ENCODE measurements around the gene RNF215. TPM values are rescaled to one million over a fixed set of nuclear protein-coding genes. Genes with fewer than 3 reads are reported as not detected.

Gene RNF215
- total and polyA plus RNA-seq, 10 of the 15 experiments (the other 5 are each of a cell fraction or from before 2014, with no cell fraction given): 0.31 to 7.6 (median 3.0) TPM; not detected in 1

GRCh38 chr22:30381264-30381663 lies 5.9 kb downstream of the RNF215 start:
- ChIA-PET SMC1A (ENCODE audit: uncharacterized antibody, unreplicated experiment) (interaction anchor here (14.7 kb wide), 1 partner anchor 93 kb away, joined by 201 read pairs; the partner anchor contains the start of gene CASTOR1), RAD21 (ENCODE audit: unreplicated experiment) (interaction anchor here (3.3 kb wide), 1 partner anchor 94 kb away, joined by 14 read pairs; no protein-coding TSS in a partner anchor), POLR2A (no interaction called here), CTCF (interaction anchor here (0.8 to 14.9 kb wide), 3 partner anchors 94 to 118 kb away, joined by 3 to 436 read pairs (median 8); partner anchors contain the start of gene CASTOR1)
- TF ChIP-seq NR2C2 (IDR thresholded peaks at IDR 0.05; ENCODE audit: borderline replicate concordance, control insufficient read depth, insufficient read length, low read depth) (no peak), BCL3 (IDR thresholded peaks at IDR 0.05; ENCODE audit: borderline replicate concordance, insufficient read depth, low read depth, low read length, poor library complexity, severe bottlenecking) (peak; percentile 29)
- DNase-seq (ENCODE audit: low read depth, low spot score) (no peak), ATAC-seq (no peak), FAIRE-seq (no peak)
- intact Hi-C loops (cut with micrococcal nuclease; ENCODE audit: unreplicated experiment) (no loop called here), in situ Hi-C loops (cut with MboI) (no loop called here)
- H4K20me1 ChIP-seq (ENCODE audit: control insufficient read depth, insufficient read depth): no peaks in the 10 kb centered on the region
- no peaks in the 10 kb centered on the region for H3K79me2 ChIP-seq (ENCODE audit: control insufficient read depth, insufficient read depth, low read length)
- no peak overlapping the region for H3K4me2 ChIP-seq (ENCODE audit: control insufficient read depth, insufficient read depth)
- H3K36me3 ChIP-seq (ENCODE audit: control insufficient read depth in 2 of 2, insufficient read depth in 2 of 2, low read length in 1 of 2): no peaks in the 10 kb centered on the region
- H2AFZ ChIP-seq (ENCODE audit: control insufficient read depth, low read depth, low read length): no peak overlapping the region
- 86% methylated on average over 12 of the region's 12 CpGs for WGBS (ENCODE audit: insufficient coverage, insufficient replicate concordance, low lambda C conversion rate, missing lambda C conversion rate)
- no peaks in the 10 kb centered on the region for H3K4me1 ChIP-seq (ENCODE audit: control insufficient read depth, insufficient read depth, low read length)
- no peaks in the 10 kb centered on the region for H3K27me3 ChIP-seq (replicated peaks in 1 of 2; ENCODE audit: control insufficient read depth in 2 of 2, insufficient read depth in 2 of 2, low read length in 1 of 2)
- no peak overlapping the region for H3K9ac ChIP-seq (ENCODE audit: control insufficient read depth, insufficient read depth, low read length)
- H3K4me3 ChIP-seq: no peak overlapping the region
- no peaks in the 10 kb centered on the region for H3K9me3 ChIP-seq (replicated peaks; ENCODE audit: control insufficient read depth, insufficient read depth, low read length)
- H3K27ac ChIP-seq (ENCODE audit: control insufficient read depth, insufficient read depth): no peak overlapping the region
- no TSS peak for BruUV-seq (replicated peaks)

GRCh38 chr22:30380011-30380410 lies 7.2 kb downstream of the RNF215 start:
- no peaks in the 10 kb centered on the region for H3K9me3 ChIP-seq (replicated peaks; ENCODE audit: control insufficient read depth, insufficient read depth, low read length)
- no TSS peak for BruUV-seq (replicated peaks)
- 87% methylated on average over 20 of the region's 20 CpGs for WGBS (ENCODE audit: insufficient coverage, insufficient replicate concordance, low lambda C conversion rate, missing lambda C conversion rate)
- in situ Hi-C loops (cut with MboI) (no loop called here), intact Hi-C loops (cut with micrococcal nuclease; ENCODE audit: unreplicated experiment) (no loop called here)
- H3K36me3 ChIP-seq (ENCODE audit: control insufficient read depth in 2 of 2, insufficient read depth in 2 of 2, low read length in 1 of 2): no peaks in the 10 kb centered on the region
- TF ChIP-seq STAT1 (conservative IDR thresholded peaks at IDR 0.05): no peak
- TF ChIP-seq ZBED1 (IDR thresholded peaks at IDR 0.05; ENCODE audit: borderline replicate concordance): no peak
- TF ChIP-seq RBBP5 (conservative IDR thresholded peaks at IDR 0.05): no peak
- TF ChIP-seq ASH2L (IDR thresholded peaks at IDR 0.05; ENCODE audit: borderline replicate concordance, low read depth): no peak
- TF ChIP-seq FOXM1 (IDR thresholded peaks at IDR 0.05; ENCODE audit: low read depth, low read length): no peak
- TF ChIP-seq NR2F1 (conservative IDR thresholded peaks at IDR 0.05): no peak
- no peak for TF ChIP-seq RB1 (IDR thresholded peaks at IDR 0.05; ENCODE audit: borderline replicate concordance)
- TF ChIP-seq GATAD2B (conservative IDR thresholded peaks at IDR 0.05; ENCODE audit: low read depth): no peak
- no peak for FAIRE-seq
- no peak overlapping the region for H2AFZ ChIP-seq (ENCODE audit: control insufficient read depth, low read depth, low read length)
- no peaks in the 10 kb centered on the region for H4K20me1 ChIP-seq (ENCODE audit: control insufficient read depth, insufficient read depth)
- ChIA-PET SMC1A (ENCODE audit: uncharacterized antibody, unreplicated experiment) (interaction anchor here (1.1 to 14.7 kb wide), 2 partner anchors 12 to 92 kb away, joined by 3 to 201 read pairs; partner anchors contain the start of gene CASTOR1), CTCF (interaction anchor here (1.4 to 14.9 kb wide), 2 partner anchors 93 to 117 kb away, joined by 4 to 436 read pairs; partner anchors contain the start of gene CASTOR1), RAD21 (ENCODE audit: unreplicated experiment) (interaction anchor here (3.3 kb wide), 1 partner anchor 92 kb away, joined by 14 read pairs; no protein-coding TSS in a partner anchor), POLR2A (no interaction called here)
- no peak overlapping the region for H3K4me2 ChIP-seq (ENCODE audit: control insufficient read depth, insufficient read depth)
- H3K27me3 ChIP-seq (replicated peaks in 1 of 2; ENCODE audit: control insufficient read depth in 2 of 2, insufficient read depth in 2 of 2, low read length in 1 of 2): no peaks in the 10 kb centered on the region
- H3K4me3 ChIP-seq: no peak overlapping the region
- no peak for DNase-seq (ENCODE audit: low read depth, low spot score)
- no peak overlapping the region for H3K27ac ChIP-seq (ENCODE audit: control insufficient read depth, insufficient read depth)
- H3K9ac ChIP-seq (ENCODE audit: control insufficient read depth, insufficient read depth, low read length): no peak overlapping the region
- no peaks in the 10 kb centered on the region for H3K79me2 ChIP-seq (ENCODE audit: control insufficient read depth, insufficient read depth, low read length)
- no peak for ATAC-seq
- no peaks in the 10 kb centered on the region for H3K4me1 ChIP-seq (ENCODE audit: control insufficient read depth, insufficient read depth, low read length)

All from GM12878 (cell line).